GM18520 (cell line): ENCODE data around the gene KLHDC3.
"Not testable (repeated sequence)": the region's sequence is repeated elsewhere in the genome, so short reads cannot be mapped to it uniquely, and the experiment has no call there.

Experiments
- ATAC-seq: cut with Tn5 transposase; IDR thresholded peaks from one replicate; pipeline ENCODE4 v1.9.1; 2021; ENCODE audit not compliant: unreplicated experiment

KLHDC3 gene

GRCh38 chr6:42988486-42989020 is 25.5 kb upstream of the KLHDC3 start:
- ATAC-seq = no peak

DNA sequence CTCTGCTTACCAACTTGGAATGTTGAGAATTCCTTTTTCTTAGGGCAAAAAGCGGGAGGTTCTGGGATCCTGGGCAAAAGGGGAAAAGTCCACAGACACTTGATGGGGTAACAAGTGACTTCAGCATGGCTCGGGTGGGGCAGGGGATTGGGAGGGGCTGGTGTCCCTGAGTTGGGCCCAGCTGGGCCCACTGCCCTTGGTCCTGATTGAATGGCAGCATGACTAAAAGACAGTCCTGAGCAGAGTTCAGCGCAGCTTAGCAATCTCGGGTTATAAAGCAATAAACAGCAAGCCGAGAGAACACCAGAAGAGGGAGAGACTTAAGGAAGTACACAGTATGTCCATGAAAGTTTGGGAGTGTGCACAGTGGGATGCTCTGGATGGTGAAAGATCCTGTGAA is 24.1 kb upstream of the KLHDC3 start:
- no peak for ATAC-seq

DNA sequence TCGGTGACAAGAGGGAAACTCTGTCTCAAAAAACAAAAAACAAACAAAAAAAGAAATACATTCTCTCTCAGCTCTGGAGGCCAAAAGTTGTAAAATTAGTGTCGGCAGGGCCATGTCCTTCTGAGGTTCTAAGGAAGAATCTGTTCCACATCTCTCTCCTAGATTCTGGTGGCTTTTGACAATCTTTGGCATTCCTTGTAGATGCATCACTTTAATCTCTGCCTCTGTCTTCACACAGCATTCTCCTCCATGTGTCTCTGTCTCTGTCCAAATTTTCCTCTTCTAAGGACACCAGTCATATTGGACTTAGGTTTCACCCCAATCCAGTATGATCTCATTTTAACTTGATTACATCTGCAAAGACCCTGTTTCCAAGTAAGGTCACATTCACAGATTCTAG is 20.6 kb upstream of the KLHDC3 start:
- no peak for ATAC-seq

DNA sequence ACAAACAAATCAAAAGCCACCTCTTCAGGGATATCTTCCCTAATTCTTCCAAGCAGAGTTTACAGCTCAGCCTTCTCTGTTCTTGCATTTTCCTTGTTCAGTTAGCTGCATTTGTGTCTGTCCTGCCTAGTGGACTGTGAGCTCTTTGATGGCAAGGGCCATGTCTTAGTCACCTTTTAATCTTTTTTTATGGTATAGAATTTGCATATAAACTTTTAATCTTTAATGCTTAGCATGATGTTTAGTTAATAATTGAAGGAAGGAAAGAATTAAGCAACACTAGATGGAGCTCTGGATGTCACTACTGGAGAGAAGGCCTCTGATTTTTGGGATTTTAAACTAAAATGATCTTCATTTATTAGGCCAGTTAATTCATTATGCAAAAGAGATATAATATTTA is 17.5 kb upstream of the KLHDC3 start:
- no peak for ATAC-seq

GRCh38 chr6:42998205-42998604 is 15.8 kb upstream of the KLHDC3 start:
- not testable (repeated sequence) for ATAC-seq

- no peak for ATAC-seq
Measured at GRCh38 chr6:43001843-43002242, 12.2 kb upstream of the KLHDC3 start.

GRCh38 chr6:43005844-43006243 is 8.2 kb upstream of the KLHDC3 start:
- no peak for ATAC-seq

- ATAC-seq = no peak
Measured at GRCh38 chr6:43006251-43006650, 7.8 kb upstream of the KLHDC3 start.

DNA sequence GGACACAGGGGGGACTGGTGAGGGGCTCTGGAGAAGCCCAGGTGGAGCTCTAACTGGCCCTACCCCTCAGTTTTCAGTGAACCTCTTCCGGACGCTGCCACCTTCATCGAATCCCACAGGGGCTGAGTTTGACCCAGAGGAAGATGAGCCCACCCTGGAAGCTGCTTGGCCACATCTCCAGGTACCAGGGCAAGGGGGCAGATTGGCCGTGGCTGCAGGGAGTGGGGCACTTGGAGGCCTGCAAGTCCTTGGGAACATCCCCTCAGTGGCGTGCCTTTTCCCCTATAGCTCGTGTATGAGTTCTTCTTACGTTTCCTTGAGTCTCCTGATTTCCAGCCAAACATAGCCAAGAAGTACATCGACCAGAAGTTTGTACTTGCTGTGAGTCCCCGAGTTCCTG is 6.9 kb upstream of the KLHDC3 start:
- no peak for ATAC-seq

DNA sequence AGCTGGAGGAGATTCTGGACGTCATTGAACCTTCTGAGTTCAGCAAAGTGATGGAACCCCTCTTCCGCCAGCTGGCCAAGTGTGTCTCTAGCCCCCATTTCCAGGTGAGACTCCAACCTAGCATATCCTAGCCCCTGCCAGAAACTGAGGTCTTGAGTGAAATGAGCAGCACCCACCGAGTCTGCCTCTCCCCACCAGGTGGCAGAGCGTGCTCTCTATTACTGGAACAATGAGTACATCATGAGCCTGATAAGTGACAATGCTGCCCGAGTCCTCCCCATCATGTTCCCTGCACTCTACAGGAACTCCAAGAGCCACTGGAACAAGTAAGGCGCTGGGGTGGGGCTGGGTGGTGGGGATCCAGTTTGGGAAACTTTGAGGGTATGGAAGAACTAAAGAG is 4.9 kb upstream of the KLHDC3 start:
- no peak for ATAC-seq

GRCh38 chr6:43011207-43011606 is 2.8 kb upstream of the KLHDC3 start:
- no peak for ATAC-seq

DNA sequence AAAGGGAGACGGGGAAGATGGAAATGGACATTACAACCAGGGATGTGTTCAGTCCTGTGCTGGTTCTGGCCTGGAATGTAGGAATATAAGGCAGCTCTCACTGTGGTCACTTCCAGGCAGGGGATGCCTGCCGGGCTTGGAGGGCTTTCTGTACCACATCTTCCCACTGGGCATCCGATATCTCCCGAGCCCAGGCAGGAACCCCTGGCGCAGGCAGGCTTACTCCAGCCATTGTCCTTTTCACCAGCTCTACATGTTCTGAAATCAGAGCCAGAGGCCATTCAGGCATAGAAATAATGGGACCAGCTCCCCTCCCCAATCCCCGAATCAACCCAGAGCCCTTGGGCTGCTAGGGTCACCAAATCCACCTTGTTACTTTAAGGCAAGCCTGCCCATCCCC is 1.7 kb upstream of the KLHDC3 start:
- no peak for ATAC-seq

DNA sequence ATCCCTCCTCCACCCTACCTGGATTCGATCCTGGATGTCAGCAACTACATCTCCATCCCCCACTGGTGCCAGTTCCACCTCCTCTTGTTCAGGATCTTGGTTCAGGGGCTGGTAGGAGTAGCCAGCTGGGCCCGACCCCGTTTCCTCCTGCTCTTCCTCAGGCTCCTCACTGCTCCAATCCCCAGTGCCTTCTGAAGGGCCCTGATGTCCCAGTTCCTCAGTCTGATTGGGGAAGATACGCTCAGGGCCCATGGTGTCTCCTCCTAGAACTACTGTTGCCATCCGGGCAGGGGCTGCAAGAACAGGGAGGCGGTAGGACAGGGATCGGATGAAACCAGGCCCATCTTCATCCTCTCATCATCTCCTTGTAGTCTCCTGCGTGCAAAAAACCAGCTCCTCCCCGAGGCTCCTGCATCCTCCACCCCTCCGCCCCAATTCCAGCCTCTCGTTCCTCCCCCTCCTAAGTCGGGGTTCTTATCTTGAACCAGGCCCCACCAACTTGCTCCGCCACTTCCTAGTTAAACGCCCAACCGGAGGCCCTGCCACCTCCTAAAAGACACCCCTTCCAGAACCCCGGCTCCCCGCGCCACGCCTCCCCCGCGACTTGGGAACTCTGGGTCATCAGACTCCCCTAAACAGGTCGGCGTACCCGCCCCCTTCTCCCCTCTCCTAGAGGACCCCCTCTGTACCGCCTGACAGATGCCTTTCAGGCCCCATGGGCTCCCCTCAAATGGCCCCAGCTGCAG is 779 bp upstream of the KLHDC3 start:
- ATAC-seq = no peak

DNA sequence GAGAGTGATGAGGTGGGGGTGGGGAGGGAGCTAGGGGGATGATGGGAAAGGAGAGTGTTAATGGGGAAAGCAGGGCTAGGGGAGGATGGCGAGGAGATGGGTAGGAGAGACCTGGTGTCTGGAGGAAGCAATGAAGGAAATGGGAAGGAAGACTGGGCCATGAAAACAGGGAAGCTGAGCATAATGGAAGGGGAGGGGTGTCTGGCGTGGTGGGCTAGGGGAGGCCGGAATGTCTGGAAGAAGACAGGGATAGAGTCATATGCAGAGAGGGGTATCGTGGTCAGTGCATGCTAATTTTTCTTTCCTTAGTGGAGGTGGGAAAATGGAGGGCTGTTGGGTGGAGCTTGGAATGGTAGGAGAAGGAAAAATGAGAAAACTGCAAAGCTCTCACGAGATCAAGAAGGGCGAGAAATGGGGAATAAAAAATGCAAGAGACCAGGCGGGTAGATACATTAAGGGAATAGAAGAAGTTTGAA is 423 bp downstream of the KLHDC3 start:
- no peak for ATAC-seq

DNA sequence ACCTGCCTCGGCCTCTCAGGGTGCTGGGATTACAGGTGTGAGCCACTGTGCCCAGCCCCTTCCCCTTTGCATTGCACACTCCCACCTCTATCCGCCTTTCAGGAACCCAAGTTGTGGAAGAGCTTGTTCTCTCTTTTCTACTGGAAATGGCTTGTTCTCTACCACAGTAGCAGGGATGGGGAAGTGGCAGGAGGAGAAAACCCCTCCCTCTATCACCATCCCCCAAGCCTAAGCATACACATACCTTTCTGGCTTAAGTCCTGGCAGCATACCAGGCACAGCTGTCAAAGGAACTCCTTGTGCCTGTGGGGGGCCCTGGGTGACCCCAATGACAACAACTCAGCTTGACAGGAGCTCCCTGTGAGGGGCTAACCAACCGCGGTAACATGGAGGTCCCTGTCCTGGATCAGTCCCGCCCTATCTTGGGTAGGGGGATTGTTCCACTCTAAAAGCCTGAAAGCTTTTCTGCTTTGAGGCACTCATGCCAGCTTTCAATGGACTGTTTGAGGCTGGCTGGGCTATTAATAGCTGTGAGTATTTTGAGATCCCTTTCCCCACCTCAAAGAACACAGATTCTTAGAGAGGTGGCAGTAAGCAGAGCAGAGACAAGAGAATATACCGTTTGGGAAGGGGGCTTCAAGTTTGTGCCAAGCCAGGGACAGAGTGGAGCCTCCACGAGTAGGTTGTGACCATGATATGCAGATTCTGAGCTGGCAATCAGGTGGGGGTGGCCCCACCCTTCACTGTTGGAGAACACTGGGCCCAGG is 2.3 kb downstream of the KLHDC3 start:
- ATAC-seq = no peak

DNA sequence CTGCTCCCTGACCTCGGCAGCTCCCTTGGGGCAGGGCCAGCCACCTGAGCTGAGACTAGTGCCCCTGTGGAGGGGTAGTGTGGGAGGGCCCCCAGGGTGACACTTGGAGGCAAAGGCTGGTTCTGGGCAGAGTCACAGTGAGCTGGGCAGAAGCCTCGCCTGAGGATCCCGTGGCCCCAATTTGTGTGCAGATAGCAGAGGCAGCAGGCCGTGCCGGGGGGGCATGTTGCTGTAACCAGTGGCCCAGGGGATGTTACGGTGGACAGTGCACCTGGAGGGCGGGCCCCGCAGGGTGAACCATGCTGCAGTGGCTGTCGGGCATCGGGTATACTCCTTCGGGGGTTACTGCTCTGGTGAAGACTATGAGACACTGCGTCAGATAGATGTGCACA is 2.9 kb downstream of the KLHDC3 start:
- no peak for ATAC-seq

- no peak for ATAC-seq
Measured at GRCh38 chr6:43019152-43019551, 5.1 kb downstream of the KLHDC3 start.

GRCh38 chr6:43020052-43020705 is 6.1 kb downstream of the KLHDC3 start:
- ATAC-seq = no peak

- ATAC-seq = no peak
Measured at GRCh38 chr6:43020847-43021246, 6.8 kb downstream of the KLHDC3 start.

- no peak for ATAC-seq
Measured at GRCh38 chr6:43021270-43022047, 7.4 kb downstream of the KLHDC3 start, which contains the start of gene RRP36. Gene RRP36 (plus strand): TSS chr6:43021623. CDS start chr6:43021655, 32 bp downstream.

DNA sequence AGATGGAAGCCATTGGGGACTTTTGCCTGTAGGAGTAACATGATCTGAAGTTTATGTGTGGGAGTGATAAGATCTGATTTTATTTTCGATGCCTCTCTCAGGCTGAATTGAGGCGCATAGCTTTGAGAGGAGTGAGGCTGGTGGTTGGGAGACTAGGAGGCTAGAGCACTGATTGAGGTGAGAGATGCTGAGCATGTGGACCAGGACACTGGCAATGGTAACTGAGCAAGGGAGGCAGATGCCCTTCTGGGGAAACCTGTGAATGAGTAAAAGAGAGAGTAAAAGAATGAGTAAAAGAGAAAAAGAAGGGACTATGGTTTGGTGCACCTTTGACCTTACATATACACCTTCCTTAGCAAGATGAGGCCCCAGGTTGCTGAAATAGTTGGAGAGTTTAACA is 10.4 kb downstream of the KLHDC3 start:
- no peak for ATAC-seq
